ENCODE data around the gene NETO2.
A peak's percentile ranks its signal among the peaks of the same experiment; 100 is the strongest.

NETO2 gene

DNA sequence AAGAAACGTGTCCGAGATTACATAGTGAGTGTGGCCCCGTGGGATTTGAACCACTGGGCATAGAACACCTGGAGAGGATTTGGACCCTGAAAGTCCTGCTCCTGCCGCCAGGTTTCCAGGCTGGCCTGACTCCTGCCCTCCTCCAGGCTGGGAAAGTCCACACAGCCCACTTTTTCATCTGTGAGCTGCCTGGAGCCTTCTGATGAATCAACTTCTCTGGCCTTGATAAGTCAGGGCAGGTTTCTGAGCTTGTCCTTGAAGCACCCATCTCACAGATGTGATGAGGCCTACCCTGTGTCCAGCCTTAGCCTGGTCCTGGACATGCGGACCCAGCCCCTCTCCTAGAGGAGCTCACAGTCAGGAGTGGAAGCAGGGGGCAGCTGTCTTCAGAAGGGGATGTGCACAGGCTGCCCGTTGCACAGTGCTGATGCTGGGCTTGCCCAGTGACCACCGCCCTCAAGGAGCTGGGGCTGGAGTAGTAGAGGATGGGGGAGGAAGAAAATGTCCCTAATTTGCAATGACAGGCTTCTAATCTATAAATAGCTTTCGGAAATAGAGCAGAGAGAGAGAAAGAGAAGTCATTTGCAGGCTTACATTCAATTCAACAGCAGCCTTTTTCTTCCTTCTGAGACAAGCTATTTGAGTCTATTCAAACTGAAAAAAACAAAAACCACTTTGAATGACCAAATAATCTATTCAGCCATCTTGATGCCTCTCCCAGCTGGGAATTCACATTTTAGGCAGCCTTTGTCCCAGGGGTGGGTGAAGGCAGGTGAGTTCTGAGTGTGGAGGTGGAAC lies 96.8 kb downstream of the NETO2 start:
- DNase-seq (ENCODE audit: low spot score) = no peak

DNA sequence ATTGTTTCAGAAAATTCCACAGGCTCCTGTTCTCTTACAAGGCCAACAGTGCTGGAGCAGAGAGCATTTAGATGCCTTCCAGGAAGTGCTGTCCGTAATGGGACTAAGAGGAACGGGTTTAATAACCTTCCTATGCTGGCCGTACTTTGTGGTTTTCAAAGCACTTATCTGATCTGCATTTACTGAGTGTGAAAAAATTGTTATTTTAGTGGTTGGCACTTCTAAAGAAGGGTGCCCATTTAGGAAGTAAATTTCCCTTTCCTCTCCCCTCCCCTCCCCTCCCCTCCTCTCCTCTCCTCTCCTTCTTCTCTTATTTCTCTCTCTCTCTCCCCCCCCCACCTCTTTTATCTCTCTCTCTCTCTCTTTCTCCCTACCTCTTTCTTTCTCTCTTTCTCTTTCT lies 98.3 kb downstream of the NETO2 start:
- DNase-seq (ENCODE audit: low spot score) = no peak

DNA sequence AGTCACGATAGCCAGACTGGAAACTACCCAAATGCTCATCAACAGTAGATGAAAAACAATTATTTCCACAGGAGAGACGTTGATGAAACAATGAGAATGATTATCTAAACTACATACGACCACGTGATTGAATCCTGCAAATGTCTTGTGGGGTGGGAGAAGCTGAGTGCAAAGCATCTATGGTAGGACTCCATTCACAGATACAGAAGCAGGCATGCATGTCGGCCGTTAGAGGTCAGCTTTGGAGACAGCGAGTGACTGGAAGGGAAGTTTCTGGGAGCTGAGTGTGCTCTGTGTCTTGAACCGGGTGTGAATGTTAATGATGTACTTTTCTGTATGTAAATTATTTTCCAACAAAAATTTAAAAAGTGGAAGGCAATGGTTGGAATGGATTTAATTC lies 98.7 kb downstream of the NETO2 start:
- DNase-seq (ENCODE audit: low spot score) = no peak

GRCh38 chr16:47043970-47044684 lies 99.6 kb downstream of the NETO2 start:
- DNase-seq (ENCODE audit: low spot score) = no peak

- no peak for DNase-seq (ENCODE audit: low spot score)
Observed at GRCh38 chr16:47043200-47043599, 100.5 kb downstream of the NETO2 start.

- peak; percentile 80 for DNase-seq (ENCODE audit: low spot score)
Observed at GRCh38 chr16:47037746-47038458, 105.8 kb downstream of the NETO2 start.

- no peak for DNase-seq (ENCODE audit: low spot score)
Observed at GRCh38 chr16:47037396-47037745, 106.4 kb downstream of the NETO2 start.

DNA sequence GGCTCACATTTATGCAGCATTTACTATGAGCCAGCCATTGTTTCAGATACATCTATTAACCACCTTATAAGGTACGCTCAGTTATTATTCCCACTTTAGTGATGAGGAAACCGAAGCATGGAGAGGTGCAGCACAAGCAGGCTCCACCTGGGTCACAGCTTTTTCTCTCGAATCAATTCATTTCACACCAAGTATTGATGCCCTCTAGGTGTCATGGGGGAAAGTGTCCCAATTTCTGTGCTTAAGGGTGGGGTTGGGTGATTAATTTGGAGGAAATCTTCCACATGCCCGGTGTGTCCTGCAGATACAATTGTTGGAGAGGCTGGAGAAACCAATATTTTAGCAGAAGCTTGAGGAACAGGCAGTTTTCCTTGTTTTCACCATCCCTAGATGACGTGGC lies 107.5 kb downstream of the NETO2 start:
- DNase-seq (ENCODE audit: low spot score) = no peak

- DNase-seq (ENCODE audit: low spot score) = no peak
Observed at GRCh38 chr16:47035436-47035835, 108.3 kb downstream of the NETO2 start.

DNA sequence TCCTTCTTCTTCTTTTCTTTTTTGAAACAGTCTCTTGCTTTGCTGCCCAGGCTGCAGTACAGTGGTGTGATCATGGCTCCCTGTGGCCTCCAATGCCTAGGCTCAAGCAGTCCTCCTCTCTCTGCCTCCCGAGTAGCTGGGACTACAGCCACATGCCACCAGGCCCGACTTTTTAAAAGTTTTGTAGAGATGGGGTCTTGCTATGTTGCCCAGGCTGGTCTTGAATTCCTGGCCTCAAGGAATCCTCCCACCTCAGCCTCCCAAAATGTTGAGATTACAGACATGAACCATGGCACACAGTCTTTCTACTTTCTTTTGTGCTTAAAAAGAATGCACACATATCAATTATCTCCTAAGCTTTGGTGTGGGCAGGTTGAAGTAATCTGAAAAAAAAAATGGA lies 109.3 kb downstream of the NETO2 start:
- no peak for DNase-seq (ENCODE audit: low spot score)

DNA sequence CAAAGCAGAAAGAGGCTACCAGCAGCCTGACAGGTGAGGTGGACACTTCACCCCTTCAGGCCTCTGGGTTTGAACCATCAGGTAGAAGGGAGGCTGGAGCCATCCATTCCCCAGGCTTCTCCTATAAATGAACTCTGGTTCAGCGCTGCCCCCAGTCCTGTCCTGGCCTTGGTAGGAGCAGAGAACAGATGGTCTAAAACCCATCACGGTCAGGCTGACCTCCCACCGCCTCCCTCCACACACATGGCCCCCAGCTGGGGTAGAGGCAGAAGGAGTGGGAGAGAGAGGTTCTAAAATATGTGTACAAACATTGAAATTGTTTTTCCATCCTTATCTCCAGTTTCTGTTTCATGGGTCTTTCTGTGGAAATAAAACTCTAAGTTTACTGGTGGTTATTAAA lies 110.6 kb downstream of the NETO2 start:
- DNase-seq (ENCODE audit: low spot score) = no peak

GRCh38 chr16:47029724-47030123 lies 114.0 kb downstream of the NETO2 start:
- no peak for DNase-seq (ENCODE audit: low spot score)

- no peak for DNase-seq (ENCODE audit: low spot score)
Observed at GRCh38 chr16:47028767-47029377, 114.9 kb downstream of the NETO2 start.

Data from RKO (cell line).